ENCODE results near the gene EFNB1. TPM values are rescaled to one million over a fixed set of nuclear protein-coding genes. Genes with fewer than 3 reads are reported as not detected.

EFNB1 gene
- total RNA-seq, 2 experiments from 2014 or later = 2.9 to 3.1 TPM

GRCh38 chrX:68830419-68831404 is 1.9 kb downstream of the EFNB1 start:
- intact Hi-C loops (cut with DNase I, micrococcal nuclease) = no loop called here
- TF ChIP-seq CTCF (IDR thresholded peaks at IDR 0.05) = no peak
- Histone ChIP-seq H3K9me3 (ENCODE audit: control insufficient read depth in 1 of 2, insufficient read depth in 1 of 2, low read length in 2 of 2) (no peaks in the 10 kb centered on the region), H3K36me3 (ENCODE audit: insufficient read depth, low read length) (no peaks in the 10 kb centered on the region), H3K27me3 (ENCODE audit: control insufficient read depth in 1 of 2, insufficient read depth in 2 of 2, low read length in 2 of 2) (peaks cover 0 to 2% of the 10 kb centered on the region in 2 experiments), H3K27ac (ENCODE audit: low read depth in 1 of 2, low read length in 2 of 2) (no peak overlapping the region), H3K4me3 (ENCODE audit: low read length) (peak overlapping the region; percentile 80), H3K4me1 (ENCODE audit: insufficient read depth, low read length) (peaks cover 35% of the 10 kb centered on the region)
- no peak for DNase-seq
- H3K27ac Mint-ChIP-seq = no peak overlapping the region
- peak overlapping the region; percentile 89 for H3K4me3 Mint-ChIP-seq
- no peaks in the 10 kb centered on the region for H3K27me3 Mint-ChIP-seq
- ChIA-PET POLR2A (interaction anchor here (0.6 to 1.3 kb wide), 2 partner anchors 334 to 381 kb away, joined by 3 to 5 read pairs; partner anchors contain the start of gene PJA1), CTCF (no interaction called here)
- no peaks in the 10 kb centered on the region for H3K9me3 Mint-ChIP-seq
- ATAC-seq (ENCODE audit: poor library complexity) = no peak
- H3K36me3 Mint-ChIP-seq (ENCODE audit: low read depth) = peaks cover 5% of the 10 kb centered on the region
- H3K4me1 Mint-ChIP-seq (ENCODE audit: low read depth) = peaks cover 23% of the 10 kb centered on the region

DNA sequence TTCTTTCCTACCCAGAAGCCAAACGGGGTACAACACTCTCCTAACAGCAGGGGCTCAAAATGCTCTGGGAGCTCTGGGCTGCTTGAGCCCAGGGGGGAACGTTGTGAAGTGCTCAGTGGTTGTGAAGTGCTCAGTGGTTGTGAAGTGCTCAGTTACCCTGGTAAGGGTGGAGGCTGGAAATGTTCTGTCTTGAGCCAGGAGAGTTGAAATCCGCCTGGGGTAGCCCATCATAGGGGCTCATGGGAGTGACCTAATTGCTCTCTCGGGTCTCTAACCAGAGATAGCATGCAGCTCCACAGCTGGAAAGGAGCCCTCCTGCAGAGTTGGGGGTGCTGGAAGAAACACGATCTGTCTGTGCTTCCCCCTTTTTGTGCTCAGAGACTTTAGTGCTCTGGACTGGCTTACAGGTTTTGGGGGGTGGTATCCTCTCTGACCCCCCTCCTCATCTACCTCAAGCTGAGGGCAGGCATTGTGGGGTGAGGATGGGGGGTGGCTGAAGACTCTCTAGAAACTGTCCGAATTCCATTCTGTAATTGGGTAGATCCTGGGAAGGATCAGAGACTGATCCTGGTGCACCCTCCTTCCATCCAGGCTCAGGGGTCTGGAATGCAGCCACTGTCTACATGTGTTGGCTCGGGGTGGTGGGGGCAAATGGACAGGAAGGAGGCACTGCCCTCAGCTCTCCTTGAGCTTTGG is 2.7 kb downstream of the EFNB1 start:
- DNase-seq (no peak), ATAC-seq (ENCODE audit: poor library complexity) (no peak)
- ChIA-PET CTCF (no interaction called here), POLR2A (no interaction called here)
- Mint-ChIP-seq H3K27me3 (no peaks in the 10 kb centered on the region), H3K36me3 (ENCODE audit: low read depth) (peaks cover 5% of the 10 kb centered on the region), H3K4me3 (peak overlapping the region; percentile 80), H3K27ac (no peak overlapping the region), H3K4me1 (ENCODE audit: low read depth) (peaks cover 23% of the 10 kb centered on the region), H3K9me3 (no peaks in the 10 kb centered on the region)
- H3K9me3 ChIP-seq (ENCODE audit: control insufficient read depth in 1 of 2, insufficient read depth in 1 of 2, low read length in 2 of 2) = no peaks in the 10 kb centered on the region
- peaks cover 0 to 2% of the 10 kb centered on the region in 2 experiments for H3K27me3 ChIP-seq (ENCODE audit: control insufficient read depth in 1 of 2, insufficient read depth in 2 of 2, low read length in 2 of 2)
- H3K4me3 ChIP-seq (ENCODE audit: low read length) = no peak overlapping the region
- TF ChIP-seq CTCF (IDR thresholded peaks at IDR 0.05) = no peak
- no peak overlapping the region for H3K27ac ChIP-seq (ENCODE audit: low read depth in 1 of 2, low read length in 2 of 2)
- intact Hi-C loops (cut with DNase I, micrococcal nuclease) = no loop called here
- H3K36me3 ChIP-seq (ENCODE audit: insufficient read depth, low read length) = no peaks in the 10 kb centered on the region
- peaks cover 35% of the 10 kb centered on the region for H3K4me1 ChIP-seq (ENCODE audit: insufficient read depth, low read length)

GRCh38 chrX:68832101-68832416 is 3.2 kb downstream of the EFNB1 start:
- DNase-seq (peak in 3 of 14 experiments; percentile 9 to 42 (median 34)), ATAC-seq (ENCODE audit: poor library complexity) (no peak)
- Histone ChIP-seq H3K4me1 (ENCODE audit: insufficient read depth, low read length) (peaks cover 35% of the 10 kb centered on the region), H3K36me3 (ENCODE audit: insufficient read depth, low read length) (no peaks in the 10 kb centered on the region), H3K27ac (ENCODE audit: low read depth in 1 of 2, low read length in 2 of 2) (no peak overlapping the region), H3K27me3 (ENCODE audit: control insufficient read depth in 1 of 2, insufficient read depth in 2 of 2, low read length in 2 of 2) (peaks cover 0 to 2% of the 10 kb centered on the region in 2 experiments), H3K9me3 (ENCODE audit: control insufficient read depth in 1 of 2, insufficient read depth in 1 of 2, low read length in 2 of 2) (no peaks in the 10 kb centered on the region), H3K4me3 (ENCODE audit: low read length) (no peak overlapping the region)
- H3K9me3 Mint-ChIP-seq = no peaks in the 10 kb centered on the region
- CTCF ChIA-PET = no interaction called here
- H3K4me3 Mint-ChIP-seq = peak overlapping the region; percentile 80
- no peak overlapping the region for H3K27ac Mint-ChIP-seq
- intact Hi-C loops (cut with DNase I, micrococcal nuclease) = no loop called here
- H3K4me1 Mint-ChIP-seq (ENCODE audit: low read depth) = peaks cover 23% of the 10 kb centered on the region
- H3K27me3 Mint-ChIP-seq = no peaks in the 10 kb centered on the region
- peaks cover 5% of the 10 kb centered on the region for H3K36me3 Mint-ChIP-seq (ENCODE audit: low read depth)
- no peak for TF ChIP-seq CTCF (IDR thresholded peaks at IDR 0.05)
- POLR2A ChIA-PET = no interaction called here

All from CD4-positive, alpha-beta T cell (primary cell).